B cell (primary cell): ENCODE results near the gene PCDHGB1. TPM values are rescaled to one million over a fixed set of nuclear protein-coding genes. Genes with fewer than 3 reads are reported as not detected.

Source experiments
- ATAC-seq: fragments of 200-7000 bp; cut with Tn5 transposase; one replicate; pipeline ENCODE4 v1.10.0; 2021; ENCODE audit warnings: low read depth, mild to moderate bottlenecking, moderate number of reproducible peaks, moderate library complexity
- CTCF ChIA-PET: fragments of 350-600 bp; sonication (Branson Sonifier 250); formaldehyde crosslinking; loops from one replicate; lab custom pipeline; 2021; ENCODE audit warnings: antibody characterized with exemption, inconsistent platforms; lab: Charles Lee
- POLR2A ChIA-PET: fragments of 350-600 bp; sonication (Branson Sonifier 250); formaldehyde crosslinking; loops from one replicate; lab custom pipeline; 2021; ENCODE audit warnings: antibody characterized with exemption; lab: Charles Lee
- DNase-seq: peaks from one replicate; pipeline ENCODE4 v3.0.0; 2013
- H2AFZ ChIP-seq: 2 replicates; pipeline ENCODE4 v1.6.1; 2012; ENCODE audit warnings: mild to moderate bottlenecking, low read depth, low read length; ENCODE audit not compliant: insufficient read depth, poor library complexity, severe bottlenecking
- H3K27ac ChIP-seq, 2 donors: 1 replicate in 1 of 2; 2 replicates in 1 of 2; pipeline ENCODE4 v1.5.1; 2012 to 2013; ENCODE audit warnings: low read length in 2 of 2, mild to moderate bottlenecking in 2 of 2, moderate library complexity in 1 of 2
- H3K27me3 ChIP-seq, 4 experiments: fragments of 200-600 bp in 1 of 4; sonication (generic) in 1 of 4; replicated peaks in 1 of 4; 1 replicate in 2 of 4; 2 replicates in 2 of 4; pipeline versions ENCODE4 v1.6.1 to v1.7.0; 2013 to 2016; ENCODE audit warnings: low read length in 3 of 4, mild to moderate bottlenecking in 2 of 4, mixed read lengths in 1 of 4, moderate library complexity in 1 of 4; ENCODE audit not compliant: insufficient read depth in 4 of 4, control insufficient read depth in 3 of 4; ENCODE audit errors: control extremely low read depth in 1 of 4
- H3K36me3 ChIP-seq, 2 experiments: replicated peaks in 1 of 2; 1 replicate in 1 of 2; 2 replicates in 1 of 2; pipeline versions ENCODE4 v1.6.1 to v1.7.1; 2013; ENCODE audit warnings: low read length in 1 of 2; ENCODE audit not compliant: insufficient read depth in 2 of 2, control insufficient read depth in 1 of 2; ENCODE audit errors: control extremely low read depth in 1 of 2, extremely low read depth in 1 of 2
- H3K4me1 ChIP-seq, 2 donors: fragments of 200-600 bp in 1 of 2; sonication (generic) in 1 of 2; 1 replicate in 1 of 2; 2 replicates in 1 of 2; pipeline versions ENCODE4 v1.5.1 to v1.6.1; 2013 to 2017; ENCODE audit warnings: low read length in 2 of 2; ENCODE audit not compliant: control insufficient read depth in 2 of 2, insufficient read depth in 2 of 2
- H3K4me2 ChIP-seq: replicated peaks from 2 replicates; pipeline ENCODE3; 2012; ENCODE audit warnings: mild to moderate bottlenecking, low read depth, low read length; ENCODE audit not compliant: poor library complexity, severe bottlenecking
- H3K4me3 ChIP-seq, 5 experiments: fragments of 200-600 bp in 1 of 5; sonication (generic) in 1 of 5; 1 replicate in 3 of 5; 2 replicates in 2 of 5; pipeline versions ENCODE4 v1.5.1 to v1.7.0; 2011 to 2016; ENCODE audit warnings: low read length in 4 of 5, mild to moderate bottlenecking in 4 of 5, low read depth in 2 of 5, control low read depth in 1 of 5, moderate library complexity in 1 of 5; ENCODE audit not compliant: insufficient read depth in 1 of 5; ENCODE audit errors: control extremely low read depth in 1 of 5, extremely low read depth in 1 of 5
- H3K79me2 ChIP-seq: fragments of 200-600 bp; sonication (generic); one replicate; pipeline ENCODE4 v1.6.0; 2016; ENCODE audit warnings: low read length; ENCODE audit not compliant: control insufficient read depth, insufficient read depth
- H3K9ac ChIP-seq: fragments of 200-600 bp; sonication (generic); 2 replicates; pipeline ENCODE4 v1.6.1; 2017; ENCODE audit warnings: mild to moderate bottlenecking, low read length, moderate library complexity
- H3K9me3 ChIP-seq, 3 donors: one replicate each; pipeline versions ENCODE4 v1.6.1 to v1.7.1; 2013; ENCODE audit warnings: low read length in 2 of 3; ENCODE audit not compliant: control insufficient read depth in 2 of 3, insufficient read depth in 1 of 3; ENCODE audit errors: control extremely low read depth in 1 of 3
- H4K20me1 ChIP-seq: 2 replicates; pipeline ENCODE4 v1.6.0; 2012; ENCODE audit warnings: mild to moderate bottlenecking, low read length; ENCODE audit not compliant: insufficient read depth, control insufficient read depth, poor library complexity, severe bottlenecking
- H3K27ac Mint-ChIP-seq: one replicate; pipeline ENCODE4 v1.8.0; 2021; ENCODE audit warnings: mixed read lengths
- H3K27me3 Mint-ChIP-seq: one replicate; pipeline ENCODE4 v1.8.0; 2021; ENCODE audit warnings: mixed read lengths
- H3K4me1 Mint-ChIP-seq: one replicate; pipeline ENCODE4 v1.8.0; 2021; ENCODE audit warnings: mixed read lengths
- H3K4me3 Mint-ChIP-seq: one replicate; pipeline ENCODE4 v1.8.0; 2021; ENCODE audit warnings: mixed read lengths
- H3K9me3 Mint-ChIP-seq: one replicate; pipeline ENCODE4 v1.8.0; 2022; ENCODE audit warnings: mixed read lengths; ENCODE audit not compliant: insufficient read depth
- EZH2 ChIP-seq: IDR thresholded peaks from 2 replicates; pipeline ENCODE4 v1.6.1; 2012; ENCODE audit warnings: borderline replicate concordance, low read depth, mild to moderate bottlenecking, moderate library complexity, low read length; ENCODE audit not compliant: insufficient read depth, poor library complexity, severe bottlenecking
- WGBS: methylation state at CpG from one replicate; pipeline ENCODE4 v1.1.5; 2013; ENCODE audit warnings: missing lambda C conversion rate; ENCODE audit not compliant: insufficient coverage; 5-methylcytosine and 5-hydroxymethylcytosine counted together
- intact Hi-C: fragments of 100-400 bp; cut with micrococcal nuclease; formaldehyde crosslinking; loops from one replicate; pipeline ENCODE4 v1.10.0; 2022
- polyA plus RNA-seq: library from polyadenylated mRNA; depleted of rRNA; stranded (reverse); fragments of >200 nt; gene quantifications from 2 replicates; pipeline ENCODE4 v1.2.3, GENCODE V29; 2012
- total RNA-seq, 2 donors: library from RNA; stranded (reverse); fragments of 120-200 nt in 1 of 2; gene quantifications; 1 replicate in 1 of 2; 2 replicates in 1 of 2; pipeline versions ENCODE4 v1.2.3 to v1.2.4, GENCODE V29; 2013 to 2022
- TF ChIP-seq, protein P1 (sequence below): fragments of 200-600 bp; IDR thresholded peaks from one replicate; pipeline ENCODE4 v1.8.0; 2022; ENCODE audit warnings: antibody characterized with exemption, mild to moderate bottlenecking

Gene PCDHGB1
- total and polyA plus RNA-seq, 2 donors (not counting 1 experiment from before 2014, with no cell fraction given): 0.10 to 0.69 TPM

DNA sequence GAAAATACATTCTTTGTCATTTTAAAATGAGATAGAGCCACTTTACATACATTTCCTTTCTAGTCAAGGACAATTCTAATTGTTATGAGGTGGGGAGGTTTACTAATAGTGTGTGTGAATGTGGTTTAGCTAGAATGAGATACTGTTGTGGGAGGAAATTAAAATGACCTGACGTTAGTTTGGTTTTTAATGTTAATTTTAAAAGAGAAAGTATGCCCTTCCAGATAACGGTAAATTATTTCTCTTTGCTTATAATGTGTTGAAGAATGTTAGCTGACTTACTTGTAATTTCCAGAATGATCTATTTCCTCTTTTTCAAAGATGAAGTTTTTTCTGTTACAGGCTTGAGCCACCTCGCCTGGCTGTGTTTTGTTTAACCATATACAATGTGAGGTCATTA lies 27.6 kb upstream of the PCDHGB1 start:
- Mint-ChIP-seq H3K4me3 (no peak overlapping the region), H3K4me1 (peaks cover 31% of the 10 kb centered on the region), H3K27me3 (peaks cover 12% of the 10 kb centered on the region), H3K9me3 (peaks cover 16% of the 10 kb centered on the region), H3K27ac (no peak overlapping the region)
- H3K36me3 ChIP-seq: peaks cover 9 to 13% of the 10 kb centered on the region in 2 experiments
- peaks cover 0 to 7% (median 1%) of the 10 kb centered on the region in 4 experiments for H3K27me3 ChIP-seq
- peaks cover 27% of the 10 kb centered on the region for H3K79me2 ChIP-seq
- CTCF ChIA-PET: interaction anchor here (0.6 to 1.0 kb wide), 2 partner anchors 99 to 1051 kb away, joined by 3 to 5 read pairs; partner anchors contain the start of gene PCDHB14
- DNase-seq (no peak), ATAC-seq (no peak)
- no peaks in the 10 kb centered on the region for H4K20me1 ChIP-seq
- H3K4me3 ChIP-seq: no peak overlapping the region
- no peak overlapping the region for H2AFZ ChIP-seq
- no peak overlapping the region for H3K9ac ChIP-seq
- peaks cover 23 to 25% of the 10 kb centered on the region in 2 donors for H3K4me1 ChIP-seq
- H3K27ac ChIP-seq: no peak overlapping the region
- POLR2A ChIA-PET: no interaction called here
- WGBS: no CpG with 5 or more reads among the region's 3 CpGs
- intact Hi-C loops: loop anchor here (5.0 to 10.0 kb wide), 6 partner anchors 93 to 1217 kb away; partner anchors contain the start of genes ANKHD1, APBB3, DELE1 and GNPDA1
- H3K9me3 ChIP-seq: peaks cover 21 to 56% (median 50%) of the 10 kb centered on the region in 3 donors
- TF ChIP-seq, protein P1, sequence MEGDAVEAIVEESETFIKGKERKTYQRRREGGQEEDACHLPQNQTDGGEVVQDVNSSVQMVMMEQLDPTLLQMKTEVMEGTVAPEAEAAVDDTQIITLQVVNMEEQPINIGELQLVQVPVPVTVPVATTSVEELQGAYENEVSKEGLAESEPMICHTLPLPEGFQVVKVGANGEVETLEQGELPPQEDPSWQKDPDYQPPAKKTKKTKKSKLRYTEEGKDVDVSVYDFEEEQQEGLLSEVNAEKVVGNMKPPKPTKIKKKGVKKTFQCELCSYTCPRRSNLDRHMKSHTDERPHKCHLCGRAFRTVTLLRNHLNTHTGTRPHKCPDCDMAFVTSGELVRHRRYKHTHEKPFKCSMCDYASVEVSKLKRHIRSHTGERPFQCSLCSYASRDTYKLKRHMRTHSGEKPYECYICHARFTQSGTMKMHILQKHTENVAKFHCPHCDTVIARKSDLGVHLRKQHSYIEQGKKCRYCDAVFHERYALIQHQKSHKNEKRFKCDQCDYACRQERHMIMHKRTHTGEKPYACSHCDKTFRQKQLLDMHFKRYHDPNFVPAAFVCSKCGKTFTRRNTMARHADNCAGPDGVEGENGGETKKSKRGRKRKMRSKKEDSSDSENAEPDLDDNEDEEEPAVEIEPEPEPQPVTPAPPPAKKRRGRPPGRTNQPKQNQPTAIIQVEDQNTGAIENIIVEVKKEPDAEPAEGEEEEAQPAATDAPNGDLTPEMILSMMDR: no peak
- no peak overlapping the region for H3K4me2 ChIP-seq

DNA sequence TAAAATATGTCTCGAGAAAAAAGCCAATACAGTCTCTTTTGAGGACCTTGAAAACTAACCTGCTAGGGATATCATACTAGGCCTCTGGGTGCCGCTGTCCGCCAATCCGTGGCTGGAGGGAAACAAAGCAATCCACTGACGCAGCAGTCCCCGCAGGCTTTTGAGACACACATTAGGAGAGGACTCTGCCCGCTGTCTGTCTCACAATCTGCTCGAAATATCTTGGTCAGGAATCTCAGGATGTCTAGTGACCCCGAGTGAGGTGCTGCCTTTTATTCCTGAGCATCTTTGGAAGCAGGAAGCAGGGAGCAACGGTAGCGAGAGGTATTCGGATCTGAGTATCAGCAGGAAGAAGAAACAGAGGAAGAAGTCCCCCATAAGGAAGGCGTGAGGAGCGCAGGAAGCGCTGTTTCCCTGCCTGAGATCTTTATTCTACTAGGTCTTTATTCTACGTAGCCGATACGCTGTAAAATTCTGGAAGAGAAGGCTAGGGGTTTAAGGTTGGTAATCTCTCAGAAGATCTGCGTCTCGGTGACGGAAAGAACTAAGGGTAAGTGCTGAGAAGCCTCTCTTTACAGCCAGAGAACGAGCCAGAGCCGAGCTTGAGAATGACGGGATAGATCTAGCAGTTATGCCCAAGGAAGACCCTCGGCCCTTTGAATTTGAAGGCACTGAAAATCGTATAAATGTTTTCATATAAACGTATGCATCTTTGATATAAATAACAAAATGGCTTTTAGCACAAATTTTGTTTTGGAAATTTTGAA lies 23.6 kb upstream of the PCDHGB1 start:
- H3K27me3 ChIP-seq: peaks cover 0 to 30% (median 12%) of the 10 kb centered on the region in 4 experiments
- TF ChIP-seq, protein P1: peak; percentile 69
- no peak for TF ChIP-seq EZH2
- POLR2A ChIA-PET: no interaction called here
- H4K20me1 ChIP-seq: no peaks in the 10 kb centered on the region
- Mint-ChIP-seq H3K27me3 (peaks cover 41% of the 10 kb centered on the region), H3K4me3 (peak overlapping the region; percentile 94), H3K27ac (peak overlapping the region; percentile 89), H3K4me1 (peaks cover 9% of the 10 kb centered on the region), H3K9me3 (peaks cover 6% of the 10 kb centered on the region)
- peaks cover 8 to 47% (median 32%) of the 10 kb centered on the region in 3 donors for H3K9me3 ChIP-seq
- ATAC-seq (peak; percentile 90), DNase-seq (peak; percentile 72)
- CTCF ChIA-PET: interaction anchor here (0.8 to 6.9 kb wide), 10 partner anchors 8 to 292 kb away, joined by 3 to 30 read pairs (median 4); partner anchors contain the start of genes DIAPH1 and PCDHGA12
- WGBS: 24% methylated on average over 22 of the region's 27 CpGs
- peak overlapping the region; percentile 63 for H3K4me2 ChIP-seq
- H3K79me2 ChIP-seq: peaks cover 1% of the 10 kb centered on the region
- H3K27ac ChIP-seq: peak overlapping the region in 1 of 2 donors; percentile 26
- no peaks in the 10 kb centered on the region for H3K36me3 ChIP-seq
- peaks cover 6 to 10% of the 10 kb centered on the region in 2 donors for H3K4me1 ChIP-seq
- H2AFZ ChIP-seq: peak overlapping the region; percentile 71
- H3K4me3 ChIP-seq: peak overlapping the region; percentile 35 to 59 (median 51)
- intact Hi-C loops: loop anchor here (1.0 to 10.0 kb wide), 6 partner anchors 89 to 1221 kb away; partner anchors contain the start of genes APBB3, GNPDA1, PCDHGA10 and PCDHGB7
- H3K9ac ChIP-seq: peak overlapping the region; percentile 50
